Ishikawa (cell line): ENCODE data around the gene EPHB1.

ENCODE experiments used
- CEBPB ChIP-seq: IDR thresholded peaks from 2 replicates; pipeline ENCODE4 v1.6.1; 2012
- CREB1 ChIP-seq: IDR thresholded peaks from 2 replicates; pipeline ENCODE4 v1.6.1; 2012; ENCODE audit warnings: low read depth
- EGR1 ChIP-seq: IDR thresholded peaks from 2 replicates; pipeline ENCODE4 v1.6.1; 2012
- EP300 ChIP-seq: IDR thresholded peaks from 2 replicates; pipeline ENCODE4 v1.6.1; 2012; ENCODE audit warnings: borderline replicate concordance
- FOXM1 ChIP-seq: IDR thresholded peaks from 2 replicates; pipeline ENCODE4 v1.6.1; 2012; ENCODE audit warnings: low read depth, borderline replicate concordance
- NFIC ChIP-seq: IDR thresholded peaks from 2 replicates; pipeline ENCODE4 v1.6.1; 2012
- RAD21 ChIP-seq: IDR thresholded peaks from 2 replicates; pipeline ENCODE4 v1.6.1; 2012; ENCODE audit warnings: low read depth
- REST ChIP-seq: IDR thresholded peaks from 2 replicates; pipeline ENCODE4 v1.6.1; 2012; ENCODE audit warnings: low read depth, mild to moderate bottlenecking
- TAF1 ChIP-seq: IDR thresholded peaks from 2 replicates; pipeline ENCODE4 v1.6.1; 2012; ENCODE audit warnings: low read depth, mild to moderate bottlenecking
- TCF12 ChIP-seq: IDR thresholded peaks from 2 replicates; pipeline ENCODE4 v1.6.1; 2012; ENCODE audit warnings: low read depth
- TEAD4 ChIP-seq: IDR thresholded peaks from 2 replicates; pipeline ENCODE4 v1.6.1; 2012
- YY1 ChIP-seq: IDR thresholded peaks from 2 replicates; pipeline ENCODE4 v1.6.1; 2012; ENCODE audit warnings: low read depth
- ZBTB7A ChIP-seq: IDR thresholded peaks from 2 replicates; pipeline ENCODE4 v1.6.1; 2012; ENCODE audit warnings: low read depth
- TF ChIP-seq, protein P1 (sequence below): IDR thresholded peaks from 2 replicates; pipeline ENCODE4 v1.6.1; 2012
- TF ChIP-seq, protein P2 (sequence below): IDR thresholded peaks from 2 replicates; pipeline ENCODE4 v1.6.1; 2012

Gene EPHB1

GRCh38 chr3:135117977-135118376 lies 322.9 kb downstream of the EPHB1 start:
- no peak for TF ChIP-seq CEBPB
- TF ChIP-seq TAF1 = no peak
- TF ChIP-seq TEAD4 = no peak
- no peak for TF ChIP-seq TCF12
- TF ChIP-seq FOXM1 = no peak
- no peak for TF ChIP-seq CREB1
- TF ChIP-seq NFIC = no peak
- no peak for TF ChIP-seq EGR1
- no peak for TF ChIP-seq EP300
- no peak for TF ChIP-seq ZBTB7A
- TF ChIP-seq RAD21 = no peak
- TF ChIP-seq REST = no peak
- TF ChIP-seq, protein P1, sequence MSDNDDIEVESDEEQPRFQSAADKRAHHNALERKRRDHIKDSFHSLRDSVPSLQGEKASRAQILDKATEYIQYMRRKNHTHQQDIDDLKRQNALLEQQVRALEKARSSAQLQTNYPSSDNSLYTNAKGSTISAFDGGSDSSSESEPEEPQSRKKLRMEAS = no peak
- TF ChIP-seq, protein P2, sequence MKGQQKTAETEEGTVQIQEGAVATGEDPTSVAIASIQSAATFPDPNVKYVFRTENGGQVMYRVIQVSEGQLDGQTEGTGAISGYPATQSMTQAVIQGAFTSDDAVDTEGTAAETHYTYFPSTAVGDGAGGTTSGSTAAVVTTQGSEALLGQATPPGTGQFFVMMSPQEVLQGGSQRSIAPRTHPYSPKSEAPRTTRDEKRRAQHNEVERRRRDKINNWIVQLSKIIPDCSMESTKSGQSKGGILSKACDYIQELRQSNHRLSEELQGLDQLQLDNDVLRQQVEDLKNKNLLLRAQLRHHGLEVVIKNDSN = no peak
- TF ChIP-seq YY1 = no peak

- TF ChIP-seq CEBPB (no peak), TCF12 (no peak), TAF1 (no peak), TEAD4 (no peak), YY1 (no peak), FOXM1 (no peak), RAD21 (no peak), CREB1 (no peak), REST (no peak), ZBTB7A (no peak), NFIC (no peak), EGR1 (no peak), EP300 (no peak)
- TF ChIP-seq, protein P2 = no peak
- TF ChIP-seq, protein P1 = no peak
Measured at GRCh38 chr3:135118792-135119191, 323.7 kb downstream of the EPHB1 start.

GRCh38 chr3:135125171-135125801 lies 330.2 kb downstream of the EPHB1 start:
- TF ChIP-seq FOXM1 = no peak
- TF ChIP-seq, protein P1 = no peak
- peak; percentile 83 for TF ChIP-seq REST
- TF ChIP-seq CEBPB = no peak
- no peak for TF ChIP-seq ZBTB7A
- no peak for TF ChIP-seq EP300
- TF ChIP-seq RAD21 = no peak

DNA sequence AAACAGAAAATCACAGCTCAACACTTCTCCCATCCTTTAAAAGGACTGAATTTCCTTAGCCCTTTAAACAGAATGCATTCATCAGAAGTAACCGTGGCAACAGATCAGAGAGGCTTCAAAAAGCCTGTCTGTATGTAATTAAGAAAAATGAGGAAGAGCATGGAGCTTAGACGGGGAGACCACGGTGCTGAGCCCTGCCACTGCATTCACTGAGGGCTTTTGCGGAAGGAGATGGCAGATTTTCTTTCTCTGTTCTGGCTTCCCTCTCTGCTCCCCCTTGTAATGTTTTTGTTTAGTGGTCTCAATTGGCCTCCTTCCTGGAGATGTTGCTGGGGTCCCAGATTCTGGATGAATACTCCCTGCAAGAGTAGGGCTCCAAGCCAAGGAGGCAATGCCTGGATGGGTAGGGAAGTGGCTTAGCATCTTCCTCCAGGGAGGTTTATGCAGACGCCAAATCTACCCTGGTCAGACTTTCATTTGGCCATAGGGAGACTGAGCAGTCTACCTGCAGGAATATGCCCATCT lies 332.9 kb downstream of the EPHB1 start:
- TF ChIP-seq, protein P2 = no peak
- no peak for TF ChIP-seq TEAD4
- no peak for TF ChIP-seq TCF12
